HepG2 (cell line): ENCODE measurements around the gene RPS25. TPM values are rescaled to one million over a fixed set of nuclear protein-coding genes. Genes with fewer than 3 reads are reported as not detected.

Experiments used
- FUBP1 ChIP-seq: sonication (generic); formaldehyde crosslinking; IDR thresholded peaks from 2 replicates; pipeline ENCODE4 v1.5.1; 2020; ENCODE audit warnings: missing genetic modification reagents, mild to moderate bottlenecking, borderline replicate concordance
- HNF1B ChIP-seq: sonication (generic); formaldehyde crosslinking; IDR thresholded peaks from 2 replicates; pipeline ENCODE4 v1.5.1; 2020; ENCODE audit warnings: mild to moderate bottlenecking, moderate library complexity, missing genetic modification reagents
- IKZF4 ChIP-seq: sonication (generic); formaldehyde crosslinking; IDR thresholded peaks from 2 replicates; pipeline ENCODE4 v1.5.1; 2020; ENCODE audit warnings: borderline replicate concordance, mild to moderate bottlenecking, low read depth, missing genetic modification reagents; ENCODE audit errors: not compliant biosample characterization
- JARID2 ChIP-seq: sonication (generic); formaldehyde crosslinking; IDR thresholded peaks from 2 replicates; pipeline ENCODE4 v1.8.1; 2023; ENCODE audit warnings: missing genetic modification reagents, inconsistent platforms; ENCODE audit not compliant: insufficient replicate concordance
- JUND ChIP-seq: sonication (generic); formaldehyde crosslinking; IDR thresholded peaks from 2 replicates; pipeline ENCODE4 v1.8.0; 2022; ENCODE audit warnings: mild to moderate bottlenecking, missing genetic modification reagents
- PRDM4 ChIP-seq: sonication (generic); formaldehyde crosslinking; IDR thresholded peaks from 2 replicates; pipeline ENCODE4 v1.9.0; 2021; ENCODE audit warnings: missing genetic modification reagents, borderline replicate concordance
- RAD51 ChIP-seq: fragments of 450-650 bp; IDR thresholded peaks from 2 replicates; pipeline ENCODE4 v1.6.1; 2016; ENCODE audit warnings: borderline replicate concordance
- RXRB ChIP-seq: IDR thresholded peaks from 2 replicates; pipeline ENCODE4 v1.6.1; 2016; ENCODE audit warnings: borderline replicate concordance, missing genetic modification reagents, missing compliant biosample characterization
- SMAD9 ChIP-seq: sonication (generic); formaldehyde crosslinking; IDR thresholded peaks from 2 replicates; pipeline ENCODE4 v1.5.1; 2020; ENCODE audit warnings: mild to moderate bottlenecking, missing genetic modification reagents
- TBL1XR1 ChIP-seq: fragments of 150-350 bp; IDR thresholded peaks from 2 replicates; pipeline ENCODE4 v1.6.1; 2014; ENCODE audit warnings: borderline replicate concordance, low read length; ENCODE audit not compliant: partially characterized antibody
- WIZ ChIP-seq: sonication (generic); formaldehyde crosslinking; IDR thresholded peaks from 2 replicates; pipeline ENCODE4 v1.5.1; 2020; ENCODE audit warnings: mild to moderate bottlenecking, missing genetic modification reagents
- ZFAT ChIP-seq: sonication (generic); formaldehyde crosslinking; conservative IDR thresholded peaks from 2 replicates; pipeline ENCODE4 v1.8.1; 2023; ENCODE audit warnings: missing genetic modification reagents, inconsistent platforms
- ZKSCAN1 ChIP-seq: fragments of 150-350 bp; IDR thresholded peaks from 2 replicates; pipeline ENCODE4 v1.6.1; 2014; ENCODE audit warnings: low read length
- ZNF138 ChIP-seq: sonication (generic); formaldehyde crosslinking; IDR thresholded peaks from 2 replicates; pipeline ENCODE4 v1.5.0; 2020; ENCODE audit warnings: mild to moderate bottlenecking, low read depth, missing genetic modification reagents
- ZNF430 ChIP-seq: sonication (generic); formaldehyde crosslinking; IDR thresholded peaks from 2 replicates; pipeline ENCODE4 v1.9.0; 2021; ENCODE audit warnings: mild to moderate bottlenecking, missing genetic modification reagents
- ZNF512 ChIP-seq: sonication (generic); formaldehyde crosslinking; IDR thresholded peaks from 2 replicates; pipeline ENCODE4 v1.4.0; 2020; ENCODE audit warnings: mild to moderate bottlenecking, missing genetic modification reagents
- ZNF577 ChIP-seq: sonication (generic); formaldehyde crosslinking; IDR thresholded peaks from 2 replicates; pipeline ENCODE4 v1.4.0; 2020; ENCODE audit warnings: mild to moderate bottlenecking, low read depth, missing genetic modification reagents, borderline replicate concordance
- ZNF616 ChIP-seq: sonication (generic); formaldehyde crosslinking; IDR thresholded peaks from 2 replicates; pipeline ENCODE4 v1.5.0; 2020; ENCODE audit warnings: low read depth, mild to moderate bottlenecking, missing genetic modification reagents
- ZUFSP ChIP-seq: sonication (generic); formaldehyde crosslinking; IDR thresholded peaks from 2 replicates; pipeline ENCODE4 v1.9.0; 2021; ENCODE audit warnings: missing genetic modification reagents, mild to moderate bottlenecking, borderline replicate concordance
- polyA plus RNA-seq, 8 experiments: library from polyadenylated mRNA; depleted of rRNA in 3 of 8; stranded (reverse) in 7 of 8; unstranded in 1 of 8; fragments of >200 nt; fragmentation: Illumina TruSeq in 4 of 8; extraction: Trizol in 4 of 8; gene quantifications; 2 replicates each; pipeline versions ENCODE4 v1.2.1 to v1.2.3, GENCODE V29; 2011 to 2016; ENCODE audit warnings: low read depth in 4 of 8, missing spikeins in 1 of 8, mixed read lengths in 1 of 8; ENCODE audit not compliant: insufficient read depth in 1 of 8
- total RNA-seq, 5 experiments: library from RNA; depleted of rRNA; stranded (reverse); fragments of >200 nt; fragmentation: Illumina TruSeq; extraction: Trizol; gene quantifications; 2 replicates each; pipeline ENCODE4 v1.2.3, GENCODE V29; 2016; ENCODE audit warnings: low read depth in 1 of 5

Gene RPS25
- total and polyA plus RNA-seq, 2 of the 13 experiments (the other 11 are each of a cell fraction or from before 2014, with no cell fraction given): 839 to 1,415 TPM

GRCh38 chr11:119057000-119057769, 39.0 kb upstream of the RPS25 start, which contains the start of gene HYOU1 (continued):
- TF ChIP-seq ZNF616 (CRISPR knock-in tag): no peak
- TF ChIP-seq WIZ (CRISPR knock-in tag): no peak
- no peak for TF ChIP-seq FUBP1 (CRISPR knock-in tag)
- TF ChIP-seq SMAD9 (CRISPR knock-in tag): no peak
- TF ChIP-seq ZNF138 (CRISPR knock-in tag): no peak
- no peak for TF ChIP-seq ZNF512 (CRISPR knock-in tag)
- no peak for TF ChIP-seq ZKSCAN1
- TF ChIP-seq JARID2 (CRISPR knock-in tag): no peak
- TF ChIP-seq IKZF4: no peak
- TF ChIP-seq RXRB (CRISPR knock-in tag): no peak
- peak; percentile 52; the same call in 1 of the 2 replicates for TF ChIP-seq ZNF430 (CRISPR knock-in tag)
- TF ChIP-seq RAD51: no peak
- no peak for TF ChIP-seq TBL1XR1
- no peak for TF ChIP-seq JUND (CRISPR knock-in tag)
- TF ChIP-seq PRDM4 (CRISPR knock-in tag): no peak
- TF ChIP-seq ZNF577 (CRISPR knock-in tag): no peak
- TF ChIP-seq HNF1B (CRISPR knock-in tag): peak; percentile 71; the same call in 1 of the 2 replicates
- no peak for TF ChIP-seq ZUFSP (CRISPR knock-in tag)
- TF ChIP-seq ZFAT: no peak
